ENCODE data around the gene LEKR1.
A peak's percentile ranks its signal among the peaks of the same experiment; 100 is the strongest.

The LEKR1 gene

GRCh38 chr3:157087780-157088600, 261.8 kb downstream of the LEKR1 start:
- peaks cover 2% of the 10 kb centered on the region for H3K27me3 ChIP-seq (ENCODE audit: insufficient read depth, low read length, poor library complexity)
- TF ChIP-seq, protein P1, sequence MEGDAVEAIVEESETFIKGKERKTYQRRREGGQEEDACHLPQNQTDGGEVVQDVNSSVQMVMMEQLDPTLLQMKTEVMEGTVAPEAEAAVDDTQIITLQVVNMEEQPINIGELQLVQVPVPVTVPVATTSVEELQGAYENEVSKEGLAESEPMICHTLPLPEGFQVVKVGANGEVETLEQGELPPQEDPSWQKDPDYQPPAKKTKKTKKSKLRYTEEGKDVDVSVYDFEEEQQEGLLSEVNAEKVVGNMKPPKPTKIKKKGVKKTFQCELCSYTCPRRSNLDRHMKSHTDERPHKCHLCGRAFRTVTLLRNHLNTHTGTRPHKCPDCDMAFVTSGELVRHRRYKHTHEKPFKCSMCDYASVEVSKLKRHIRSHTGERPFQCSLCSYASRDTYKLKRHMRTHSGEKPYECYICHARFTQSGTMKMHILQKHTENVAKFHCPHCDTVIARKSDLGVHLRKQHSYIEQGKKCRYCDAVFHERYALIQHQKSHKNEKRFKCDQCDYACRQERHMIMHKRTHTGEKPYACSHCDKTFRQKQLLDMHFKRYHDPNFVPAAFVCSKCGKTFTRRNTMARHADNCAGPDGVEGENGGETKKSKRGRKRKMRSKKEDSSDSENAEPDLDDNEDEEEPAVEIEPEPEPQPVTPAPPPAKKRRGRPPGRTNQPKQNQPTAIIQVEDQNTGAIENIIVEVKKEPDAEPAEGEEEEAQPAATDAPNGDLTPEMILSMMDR (IDR thresholded peaks at IDR 0.05; ENCODE audit: borderline replicate concordance, extremely low read depth, low read length, poor library complexity, severe bottlenecking): no peak
- no peak for TF ChIP-seq EZH2 (IDR thresholded peaks at IDR 0.05; ENCODE audit: borderline replicate concordance, low read depth, low read length, severe bottlenecking)
- H4K20me1 ChIP-seq (ENCODE audit: insufficient read depth, low read length): no peaks in the 10 kb centered on the region
- peak overlapping the region; percentile 68 for H3K4me2 ChIP-seq (ENCODE audit: insufficient read depth, low read length)
- H3K27ac ChIP-seq (ENCODE audit: low read length): peak overlapping the region; percentile 75
- DNase-seq (no peak), ATAC-seq (ENCODE audit: insufficient read depth, low read depth) (no peak)
- peak overlapping the region; percentile 44 to 62; a peak in 3 of 4 replicates for H3K4me3 ChIP-seq (ENCODE audit: low read depth in 1 of 2, low read length in 2 of 2)
- H3K79me2 ChIP-seq (ENCODE audit: insufficient read depth, low read length): no peaks in the 10 kb centered on the region
- H3K36me3 ChIP-seq (ENCODE audit: insufficient read depth, low read length): no peaks in the 10 kb centered on the region
- H3K9me3 ChIP-seq (ENCODE audit: insufficient read depth, low read length, severe bottlenecking): no peaks in the 10 kb centered on the region
- H3K9ac ChIP-seq (ENCODE audit: low read depth, low read length): peak overlapping the region; percentile 75
- H3K4me1 ChIP-seq (ENCODE audit: insufficient read depth, low read length): peaks cover 32% of the 10 kb centered on the region
- H2AFZ ChIP-seq (ENCODE audit: low read depth, low read length): peak overlapping the region; percentile 88

DNA sequence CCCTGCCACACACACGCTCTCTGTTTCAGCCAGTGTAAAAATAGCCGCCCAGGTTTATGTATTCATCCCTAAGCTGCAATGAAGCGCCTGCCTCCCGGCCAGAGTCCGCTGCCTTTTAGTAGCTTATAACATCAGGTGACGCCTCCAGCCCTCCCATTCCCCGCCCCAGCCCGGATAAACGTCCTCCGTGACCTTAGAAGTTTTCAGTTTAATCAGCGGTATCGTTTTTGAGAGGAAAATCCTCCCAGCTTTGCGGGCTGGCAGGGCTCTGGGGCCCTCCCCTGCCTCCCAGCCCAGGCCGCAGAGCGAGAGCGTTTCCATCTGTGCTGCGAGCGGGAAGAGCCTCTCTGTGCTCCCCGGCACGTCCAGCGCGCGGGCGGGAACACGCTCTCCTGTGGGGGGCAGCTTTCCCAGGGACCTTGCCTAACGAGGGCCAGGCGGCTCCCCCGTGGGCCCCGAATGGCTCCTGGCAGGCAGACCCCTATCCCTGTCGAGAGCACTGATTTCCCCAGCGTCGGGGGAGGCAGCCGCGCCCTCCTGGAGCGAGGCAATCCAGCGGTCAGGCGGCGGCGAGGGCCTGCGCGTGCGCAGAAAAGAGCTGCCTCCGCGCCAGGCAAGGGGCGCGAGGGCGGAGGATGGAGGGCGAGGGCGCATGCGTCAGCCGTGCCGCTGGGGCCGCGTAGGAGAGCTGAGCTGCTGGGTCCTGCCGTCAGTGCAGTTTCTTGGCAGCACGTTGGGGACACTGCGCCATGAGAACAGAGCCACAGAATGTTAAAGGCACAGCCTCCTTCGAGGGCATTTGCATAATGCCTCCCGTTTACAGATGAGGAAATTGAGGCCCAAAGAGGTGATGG, 262.7 kb downstream of the LEKR1 start:
- peak; percentile 93 for DNase-seq
- TF ChIP-seq EZH2 (IDR thresholded peaks at IDR 0.05; ENCODE audit: borderline replicate concordance, low read depth, low read length, severe bottlenecking): no peak
- TF ChIP-seq, protein P1 (IDR thresholded peaks at IDR 0.05; ENCODE audit: borderline replicate concordance, extremely low read depth, low read length, poor library complexity, severe bottlenecking): peak; percentile 33

GRCh38 chr3:157089455-157090221, 263.5 kb downstream of the LEKR1 start:
- peaks cover 32% of the 10 kb centered on the region for H3K4me1 ChIP-seq (ENCODE audit: insufficient read depth, low read length)
- no peaks in the 10 kb centered on the region for H3K79me2 ChIP-seq (ENCODE audit: insufficient read depth, low read length)
- peak overlapping the region in 1 of 2 experiments; percentile 62; a peak in 2 of 4 replicates for H3K4me3 ChIP-seq (ENCODE audit: low read depth in 1 of 2, low read length in 2 of 2)
- H3K36me3 ChIP-seq (ENCODE audit: insufficient read depth, low read length): no peaks in the 10 kb centered on the region
- peak overlapping the region; percentile 88 for H2AFZ ChIP-seq (ENCODE audit: low read depth, low read length)
- peak overlapping the region; percentile 68 for H3K4me2 ChIP-seq (ENCODE audit: insufficient read depth, low read length)
- H4K20me1 ChIP-seq (ENCODE audit: insufficient read depth, low read length): no peaks in the 10 kb centered on the region
- peaks cover 3% of the 10 kb centered on the region for H3K27me3 ChIP-seq (ENCODE audit: insufficient read depth, low read length, poor library complexity)
- H3K27ac ChIP-seq (ENCODE audit: low read length): peak overlapping the region; percentile 75
- H3K9me3 ChIP-seq (ENCODE audit: insufficient read depth, low read length, severe bottlenecking): no peaks in the 10 kb centered on the region
- no peak for DNase-seq
- ATAC-seq (ENCODE audit: insufficient read depth, low read depth): no peak
- no peak for TF ChIP-seq EZH2 (IDR thresholded peaks at IDR 0.05; ENCODE audit: borderline replicate concordance, low read depth, low read length, severe bottlenecking)
- TF ChIP-seq, protein P1 (IDR thresholded peaks at IDR 0.05; ENCODE audit: borderline replicate concordance, extremely low read depth, low read length, poor library complexity, severe bottlenecking): no peak
- peak overlapping the region; percentile 75 for H3K9ac ChIP-seq (ENCODE audit: low read depth, low read length)

More for the DNA sequence above, 262.7 kb downstream of the LEKR1 start:
- Histone ChIP-seq H3K27ac (ENCODE audit: low read length) (peak overlapping the region; percentile 75), H3K9me3 (ENCODE audit: insufficient read depth, low read length, severe bottlenecking) (no peaks in the 10 kb centered on the region), H3K9ac (ENCODE audit: low read depth, low read length) (peak overlapping the region; percentile 75), H3K27me3 (ENCODE audit: insufficient read depth, low read length, poor library complexity) (no peaks in the 10 kb centered on the region), H2AFZ (ENCODE audit: low read depth, low read length) (peak overlapping the region; percentile 88), H3K4me3 (ENCODE audit: low read depth in 1 of 2, low read length in 2 of 2) (peak overlapping the region; percentile 44 to 62; a peak in 3 of 4 replicates), H3K4me1 (ENCODE audit: insufficient read depth, low read length) (peaks cover 32% of the 10 kb centered on the region), H3K79me2 (ENCODE audit: insufficient read depth, low read length) (no peaks in the 10 kb centered on the region), H4K20me1 (ENCODE audit: insufficient read depth, low read length) (no peaks in the 10 kb centered on the region), H3K4me2 (ENCODE audit: insufficient read depth, low read length) (peak overlapping the region; percentile 68), H3K36me3 (ENCODE audit: insufficient read depth, low read length) (no peaks in the 10 kb centered on the region)
- peak; percentile 93 for ATAC-seq (ENCODE audit: insufficient read depth, low read depth)

Measured in DND-41 (cell line).